GM19239 (cell line): Measurements from ENCODE around the gene IGFBP4.

Experiments
- DNase-seq: peaks from one replicate; pipeline ENCODE4 v3.0.0; 2011; ENCODE audit warnings: low spot score; ENCODE audit not compliant: insufficient read length
- FAIRE-seq: peaks from 2 replicates; lab custom pipeline; 2011; peaks lifted over from hg19 to GRCh38; lab: Jason Lieb, UNC

The IGFBP4 gene

DNA sequence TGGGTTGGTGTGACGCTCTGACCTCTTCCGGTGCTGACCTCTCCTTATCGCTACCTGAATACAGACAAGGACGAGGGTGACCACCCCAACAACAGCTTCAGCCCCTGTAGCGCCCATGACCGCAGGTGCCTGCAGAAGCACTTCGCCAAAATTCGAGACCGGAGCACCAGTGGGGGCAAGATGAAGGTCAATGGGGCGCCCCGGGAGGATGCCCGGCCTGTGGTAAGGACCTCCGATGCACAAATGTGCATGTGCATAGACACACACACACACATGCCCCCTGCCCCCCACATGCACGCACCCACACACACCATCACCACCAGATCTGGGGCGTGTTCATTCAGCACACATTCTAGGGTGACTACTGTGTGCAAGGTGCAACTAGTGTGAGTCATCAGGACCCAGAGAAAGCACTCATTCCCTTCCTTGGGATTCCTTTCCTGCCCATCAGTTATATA, 9.7 kb downstream of the IGFBP4 start:
- no peak for FAIRE-seq
- DNase-seq: no peak

- no peak for DNase-seq
- no peak for FAIRE-seq
Measured at GRCh38 chr17:40453881-40454612, 10.8 kb downstream of the IGFBP4 start.

GRCh38 chr17:40454613-40454995, 11.4 kb downstream of the IGFBP4 start:
- DNase-seq (no peak), FAIRE-seq (no peak)

GRCh38 chr17:40456396-40456951, 13.2 kb downstream of the IGFBP4 start:
- FAIRE-seq (no peak), DNase-seq (no peak)

- FAIRE-seq (no peak), DNase-seq (no peak)
Measured at GRCh38 chr17:40457369-40457768, 14.1 kb downstream of the IGFBP4 start.

DNA sequence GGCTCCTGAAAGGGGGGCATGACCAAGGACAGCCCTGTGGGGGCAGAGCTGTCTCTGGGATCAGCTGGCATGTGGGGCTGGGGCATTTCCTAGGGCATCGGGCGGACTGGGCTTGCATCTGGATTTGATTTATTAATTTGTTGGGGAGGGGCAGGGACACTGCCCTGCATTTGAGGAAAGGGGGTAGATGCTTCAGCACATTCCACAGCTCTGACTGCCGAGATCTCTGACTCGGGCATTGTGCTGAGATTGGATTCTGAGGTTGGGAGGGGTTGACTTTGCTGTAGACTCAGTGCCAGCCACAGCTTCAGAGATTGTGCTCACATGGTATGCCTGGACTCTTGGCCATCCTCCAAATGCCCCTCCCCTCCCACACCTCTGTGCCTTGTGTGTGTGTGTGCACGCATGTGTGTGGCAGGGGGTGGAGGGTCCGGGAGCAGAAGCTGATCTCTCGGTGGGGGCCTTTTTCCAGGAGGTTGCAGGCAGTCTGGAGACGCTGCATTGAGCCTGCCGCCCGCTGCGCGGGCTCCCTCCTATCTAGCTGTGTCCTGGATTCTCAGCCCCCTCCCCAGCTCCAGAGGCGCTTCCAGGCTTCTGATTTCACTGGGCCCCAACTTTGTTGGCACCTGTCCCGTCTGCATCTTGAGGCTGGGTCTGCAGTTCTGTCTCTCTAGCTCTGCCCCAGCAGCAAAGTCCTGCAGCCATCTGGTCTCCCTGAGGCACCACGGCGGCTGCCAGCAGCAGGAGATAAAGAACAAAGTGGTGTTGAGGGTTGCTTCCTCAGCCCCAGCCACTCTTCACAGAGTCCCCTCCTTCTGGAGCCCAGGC, 14.9 kb downstream of the IGFBP4 start:
- no peak for FAIRE-seq
- no peak for DNase-seq

GRCh38 chr17:40458851-40459482, 15.7 kb downstream of the IGFBP4 start:
- FAIRE-seq: no peak
- DNase-seq: no peak

- FAIRE-seq (no peak), DNase-seq (no peak)
Measured at GRCh38 chr17:40459636-40460603, 16.7 kb downstream of the IGFBP4 start.

DNA sequence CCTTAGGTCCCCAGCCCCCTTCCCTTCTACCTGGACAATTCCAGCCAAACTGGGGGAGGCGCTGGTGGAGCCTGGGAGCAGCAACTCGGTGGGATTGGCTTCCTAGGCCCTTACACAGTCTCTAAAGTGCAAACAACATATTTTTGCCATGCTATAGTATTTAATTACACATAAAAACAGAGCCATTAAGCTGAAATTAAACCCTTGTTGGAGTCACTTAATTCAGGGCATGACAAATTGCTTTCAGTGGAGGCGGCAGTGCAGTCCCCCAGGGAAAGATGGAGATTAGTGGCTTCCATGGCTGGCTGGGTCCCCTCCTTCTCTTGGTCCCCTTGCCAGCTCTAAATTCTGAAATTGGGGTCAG, 17.3 kb downstream of the IGFBP4 start:
- FAIRE-seq (no peak), DNase-seq (no peak)

DNA sequence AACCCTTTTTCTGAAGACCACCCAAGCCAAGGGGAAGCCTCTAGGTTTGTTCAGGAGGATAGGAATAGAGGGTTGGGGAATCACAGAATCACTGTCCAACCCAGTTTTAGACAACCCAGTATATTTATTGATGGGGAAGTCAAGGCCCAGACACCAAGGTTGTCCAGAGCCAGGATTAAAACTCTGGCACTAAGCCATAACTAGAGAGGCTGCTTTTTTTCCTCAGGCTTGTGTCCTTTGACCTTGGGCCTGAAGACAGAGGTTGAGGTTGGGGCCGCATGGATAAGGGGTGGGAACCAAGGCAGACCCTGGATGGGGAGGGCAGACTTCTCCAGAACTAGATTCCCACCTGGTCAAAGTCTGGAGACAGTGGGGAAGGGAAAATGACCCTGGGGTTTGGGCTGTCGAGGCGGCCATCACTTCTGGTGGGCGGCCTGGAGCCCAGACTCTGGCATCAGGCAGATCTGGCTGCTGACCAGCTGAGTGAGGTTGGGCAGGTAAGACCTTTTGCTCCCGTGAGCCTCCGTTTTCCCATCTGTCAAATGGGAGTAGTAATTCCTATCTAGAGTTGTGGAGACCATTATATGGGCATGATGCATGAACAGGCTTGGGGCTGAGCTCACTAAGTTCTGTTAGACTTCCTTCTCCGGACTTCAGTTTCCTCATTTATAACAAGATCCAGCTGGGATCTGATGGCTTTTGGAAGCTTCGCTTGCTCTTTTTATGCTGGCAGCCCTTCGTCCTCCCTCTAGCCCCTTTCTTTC, 17.9 kb downstream of the IGFBP4 start:
- DNase-seq (no peak), FAIRE-seq (no peak)

- no peak for DNase-seq
Measured at GRCh38 chr17:40461732-40462342, 18.6 kb downstream of the IGFBP4 start.

DNA sequence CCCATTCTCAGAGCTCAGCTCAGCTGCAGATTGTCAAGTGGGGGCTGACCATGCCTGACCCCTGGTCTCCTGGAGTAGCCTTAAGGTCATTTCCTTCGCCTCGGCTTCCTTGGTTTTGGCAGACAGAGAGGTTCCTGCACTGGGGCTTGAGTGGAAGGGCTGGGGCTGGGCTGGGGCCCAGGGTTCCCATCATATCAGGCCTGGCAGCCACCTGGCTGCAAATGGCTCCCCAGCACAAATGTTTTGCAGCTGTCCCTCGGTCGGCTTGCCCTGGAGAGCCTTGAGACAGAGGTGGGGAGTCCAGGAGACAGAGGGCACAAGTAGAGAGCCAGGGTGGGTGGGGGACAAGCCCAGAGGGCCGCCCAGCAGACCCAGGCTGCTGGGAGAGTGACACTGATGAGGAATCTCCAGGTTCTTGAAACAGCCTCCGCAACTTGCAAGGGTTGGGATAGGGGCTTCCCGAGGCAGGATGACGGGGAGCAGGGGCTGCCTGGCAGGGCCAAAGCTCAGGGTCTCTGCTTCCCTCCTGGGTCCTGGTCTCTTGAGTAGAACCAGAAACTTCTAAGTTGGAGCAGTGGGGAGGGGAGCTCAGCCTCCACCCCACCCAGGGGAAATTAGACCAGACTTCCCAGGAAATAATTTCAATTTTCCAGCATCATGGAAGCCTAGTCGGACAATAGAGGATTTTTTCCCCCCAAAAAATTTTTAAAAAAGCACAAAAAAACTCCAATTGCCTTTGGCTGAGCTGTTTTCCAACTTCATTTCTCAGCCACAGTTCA, 19.3 kb downstream of the IGFBP4 start:
- no peak for FAIRE-seq
- DNase-seq: no peak

More at GRCh38 chr17:40461732-40462342, 18.6 kb downstream of the IGFBP4 start:
- FAIRE-seq: no peak

- DNase-seq: no peak
- no peak for FAIRE-seq
Measured at GRCh38 chr17:40463122-40463550, 19.9 kb downstream of the IGFBP4 start.

- FAIRE-seq: no peak
- DNase-seq: no peak
Measured at GRCh38 chr17:40464392-40464855, 21.2 kb downstream of the IGFBP4 start.

GRCh38 chr17:40466298-40466971, 23.2 kb downstream of the IGFBP4 start:
- DNase-seq (no peak), FAIRE-seq (no peak)

- no peak for FAIRE-seq
- DNase-seq: no peak
Measured at GRCh38 chr17:40467281-40467867, 24.1 kb downstream of the IGFBP4 start.

GRCh38 chr17:40468560-40468959, 25.3 kb downstream of the IGFBP4 start:
- FAIRE-seq (no peak), DNase-seq (no peak)
